ENCODE results near the gene SPG11.

Gene SPG11

DNA sequence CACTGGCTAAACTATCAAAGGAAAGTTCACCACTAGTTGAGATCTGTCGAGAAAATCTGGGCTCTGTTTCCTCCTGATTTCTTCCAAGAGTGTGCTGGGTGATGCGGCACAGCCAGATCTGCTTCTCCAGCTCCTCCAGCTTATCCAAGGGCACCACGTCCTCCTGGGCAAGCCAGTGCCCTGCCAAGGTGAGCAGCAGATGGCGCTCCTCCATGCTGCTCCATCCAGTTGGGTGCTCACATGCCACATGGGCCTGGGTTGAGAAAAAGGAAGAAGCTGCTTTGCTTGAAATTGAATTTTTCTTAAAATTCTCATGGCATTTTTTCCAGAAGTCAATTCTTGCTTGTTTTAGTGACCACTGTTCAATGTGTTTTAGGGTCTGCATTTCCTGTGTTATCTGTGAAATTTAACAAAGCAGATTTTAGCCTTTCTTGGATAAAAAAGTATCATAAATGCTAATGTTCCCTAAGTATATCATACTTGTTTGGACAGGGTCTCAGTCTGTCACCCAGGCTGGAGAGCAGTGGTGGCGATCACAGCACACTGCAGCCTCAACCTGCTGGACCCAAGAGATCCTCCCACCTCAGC lies 79.2 kb downstream of the SPG11 start:
- TF ChIP-seq, protein P1, sequence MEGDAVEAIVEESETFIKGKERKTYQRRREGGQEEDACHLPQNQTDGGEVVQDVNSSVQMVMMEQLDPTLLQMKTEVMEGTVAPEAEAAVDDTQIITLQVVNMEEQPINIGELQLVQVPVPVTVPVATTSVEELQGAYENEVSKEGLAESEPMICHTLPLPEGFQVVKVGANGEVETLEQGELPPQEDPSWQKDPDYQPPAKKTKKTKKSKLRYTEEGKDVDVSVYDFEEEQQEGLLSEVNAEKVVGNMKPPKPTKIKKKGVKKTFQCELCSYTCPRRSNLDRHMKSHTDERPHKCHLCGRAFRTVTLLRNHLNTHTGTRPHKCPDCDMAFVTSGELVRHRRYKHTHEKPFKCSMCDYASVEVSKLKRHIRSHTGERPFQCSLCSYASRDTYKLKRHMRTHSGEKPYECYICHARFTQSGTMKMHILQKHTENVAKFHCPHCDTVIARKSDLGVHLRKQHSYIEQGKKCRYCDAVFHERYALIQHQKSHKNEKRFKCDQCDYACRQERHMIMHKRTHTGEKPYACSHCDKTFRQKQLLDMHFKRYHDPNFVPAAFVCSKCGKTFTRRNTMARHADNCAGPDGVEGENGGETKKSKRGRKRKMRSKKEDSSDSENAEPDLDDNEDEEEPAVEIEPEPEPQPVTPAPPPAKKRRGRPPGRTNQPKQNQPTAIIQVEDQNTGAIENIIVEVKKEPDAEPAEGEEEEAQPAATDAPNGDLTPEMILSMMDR (IDR thresholded peaks at IDR 0.05; ENCODE audit: low read depth, low read length): peak; percentile 72
- no peak for TF ChIP-seq EZH2phosphoT487 (IDR thresholded peaks at IDR 0.05; ENCODE audit: low read depth)
- no peak overlapping the region for H3K4me3 ChIP-seq (ENCODE audit: low read length)
- no peaks in the 10 kb centered on the region for H3K27me3 ChIP-seq (ENCODE audit: low read depth, low read length)
- no peaks in the 10 kb centered on the region for H3K79me2 ChIP-seq (ENCODE audit: low read length)
- H3K4me2 ChIP-seq (ENCODE audit: low read length): no peak overlapping the region
- peaks cover 48% of the 10 kb centered on the region for H3K36me3 ChIP-seq (replicated peaks; ENCODE audit: low read depth, low read length)
- H4K20me1 ChIP-seq (ENCODE audit: insufficient read depth, low read length): no peaks in the 10 kb centered on the region
- H3K9me3 ChIP-seq (ENCODE audit: insufficient read depth, low read length): no peaks in the 10 kb centered on the region
- no peak overlapping the region for H3K27ac ChIP-seq (ENCODE audit: low read length)
- no peak overlapping the region for H2AFZ ChIP-seq (ENCODE audit: low read depth, low read length)
- no peaks in the 10 kb centered on the region for H3K4me1 ChIP-seq (ENCODE audit: low read length)
- no peak overlapping the region for H3K9ac ChIP-seq (ENCODE audit: low read length)

DNA sequence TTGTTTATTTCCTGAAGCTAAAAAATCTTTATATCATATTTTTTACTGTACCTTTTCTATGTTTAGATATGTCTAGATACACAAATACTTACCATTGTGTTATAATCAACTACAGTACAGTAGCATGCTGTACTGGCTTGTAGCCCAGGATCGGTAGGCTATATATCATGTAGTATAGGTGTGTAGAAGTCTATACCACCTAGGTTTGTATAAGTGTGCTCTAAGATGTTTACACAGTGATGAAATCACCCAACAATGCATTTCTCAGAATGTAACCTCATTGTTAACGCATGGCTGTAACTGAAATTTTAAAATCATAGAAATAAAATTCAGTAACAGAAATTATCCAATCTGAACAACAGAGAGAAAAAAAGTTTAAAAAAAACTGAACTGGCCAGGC lies 83.4 kb downstream of the SPG11 start:
- H3K27me3 ChIP-seq (ENCODE audit: low read depth, low read length): no peaks in the 10 kb centered on the region
- no peak overlapping the region for H3K27ac ChIP-seq (ENCODE audit: low read length)
- H3K9me3 ChIP-seq (ENCODE audit: insufficient read depth, low read length): no peaks in the 10 kb centered on the region
- 0 out of 2 replicates have a peak, but pooled peaks cover 2% of the 10 kb centered on the region for H3K4me1 ChIP-seq (ENCODE audit: low read length)
- no peak overlapping the region for H3K4me3 ChIP-seq (ENCODE audit: low read length)
- no peak overlapping the region for H3K4me2 ChIP-seq (ENCODE audit: low read length)
- H3K36me3 ChIP-seq (replicated peaks; ENCODE audit: low read depth, low read length): peaks cover 27% of the 10 kb centered on the region
- no peaks in the 10 kb centered on the region for H4K20me1 ChIP-seq (ENCODE audit: insufficient read depth, low read length)
- no peak overlapping the region for H3K9ac ChIP-seq (ENCODE audit: low read length)
- no peak overlapping the region for H2AFZ ChIP-seq (ENCODE audit: low read depth, low read length)
- TF ChIP-seq, protein P1 (IDR thresholded peaks at IDR 0.05; ENCODE audit: low read depth, low read length): no peak
- TF ChIP-seq EZH2phosphoT487 (IDR thresholded peaks at IDR 0.05; ENCODE audit: low read depth): no peak
- H3K79me2 ChIP-seq (ENCODE audit: low read length): no peaks in the 10 kb centered on the region

DNA sequence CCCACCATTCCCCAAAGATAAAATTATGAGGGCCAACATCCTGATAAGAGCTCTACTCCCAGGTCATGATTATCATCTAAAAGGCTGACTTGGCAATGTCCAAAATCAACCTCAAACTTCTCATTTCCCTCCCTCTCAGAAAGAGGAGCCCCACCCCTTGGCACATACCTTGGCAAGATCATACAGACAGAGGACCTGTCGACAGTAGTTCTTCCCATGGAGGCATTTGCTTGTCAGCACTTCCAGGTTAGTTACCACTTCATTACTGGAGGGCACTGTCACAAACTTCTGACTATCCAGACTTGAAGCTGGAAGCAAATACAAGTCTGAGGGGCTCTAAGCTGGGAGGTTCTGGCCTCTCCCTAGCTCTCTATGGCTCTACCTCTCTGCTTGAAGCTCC lies 88.7 kb downstream of the SPG11 start:
- no peak overlapping the region for H2AFZ ChIP-seq (ENCODE audit: low read depth, low read length)

DNA sequence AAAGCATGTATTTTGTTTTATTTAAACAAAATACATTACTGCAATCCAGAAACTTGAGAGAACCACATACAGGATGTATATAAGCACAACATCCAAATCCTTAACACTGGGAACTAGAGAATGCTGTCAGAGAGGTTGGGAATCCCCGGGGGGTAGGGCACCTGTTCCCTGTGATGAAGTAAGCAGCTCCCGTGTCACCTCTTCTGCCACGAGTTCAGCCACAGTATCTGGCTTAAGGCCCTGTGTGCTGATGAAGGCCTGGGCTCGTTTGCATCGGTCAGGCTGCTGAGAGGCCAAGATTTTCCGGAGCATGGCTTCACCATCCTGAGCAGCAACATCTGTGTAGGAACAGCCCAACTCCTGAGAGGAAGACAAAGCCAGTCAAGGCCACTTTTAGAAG lies 90.1 kb downstream of the SPG11 start:
- Histone ChIP-seq H3K9me3 (ENCODE audit: insufficient read depth, low read length) (no peaks in the 10 kb centered on the region), H3K27me3 (ENCODE audit: low read depth, low read length) (no peaks in the 10 kb centered on the region), H3K4me3 (ENCODE audit: low read length) (no peak overlapping the region), H3K36me3 (replicated peaks; ENCODE audit: low read depth, low read length) (peaks cover 17% of the 10 kb centered on the region), H3K4me1 (ENCODE audit: low read length) (no peaks in the 10 kb centered on the region), H4K20me1 (ENCODE audit: insufficient read depth, low read length) (no peaks in the 10 kb centered on the region), H3K4me2 (ENCODE audit: low read length) (no peak overlapping the region), H2AFZ (ENCODE audit: low read depth, low read length) (no peak overlapping the region), H3K27ac (ENCODE audit: low read length) (no peak overlapping the region), H3K9ac (ENCODE audit: low read length) (no peak overlapping the region), H3K79me2 (ENCODE audit: low read length) (no peaks in the 10 kb centered on the region)
- TF ChIP-seq EZH2phosphoT487 (IDR thresholded peaks at IDR 0.05; ENCODE audit: low read depth): no peak
- TF ChIP-seq, protein P1 (IDR thresholded peaks at IDR 0.05; ENCODE audit: low read depth, low read length): no peak

More for the DNA sequence above, 88.7 kb downstream of the SPG11 start:
- Histone ChIP-seq H3K9ac (ENCODE audit: low read length) (no peak overlapping the region), H3K9me3 (ENCODE audit: insufficient read depth, low read length) (no peaks in the 10 kb centered on the region), H3K4me1 (ENCODE audit: low read length) (0 out of 2 replicates have a peak, but pooled peaks cover 2% of the 10 kb centered on the region), H3K27me3 (ENCODE audit: low read depth, low read length) (no peaks in the 10 kb centered on the region), H3K27ac (ENCODE audit: low read length) (no peak overlapping the region), H4K20me1 (ENCODE audit: insufficient read depth, low read length) (no peaks in the 10 kb centered on the region), H3K36me3 (replicated peaks; ENCODE audit: low read depth, low read length) (peaks cover 18% of the 10 kb centered on the region), H3K4me2 (ENCODE audit: low read length) (no peak overlapping the region), H3K79me2 (ENCODE audit: low read length) (no peaks in the 10 kb centered on the region), H3K4me3 (ENCODE audit: low read length) (no peak overlapping the region)
- TF ChIP-seq, protein P1 (IDR thresholded peaks at IDR 0.05; ENCODE audit: low read depth, low read length): no peak
- no peak for TF ChIP-seq EZH2phosphoT487 (IDR thresholded peaks at IDR 0.05; ENCODE audit: low read depth)

Measured in OCI-LY3 (cell line).